GM21737 (cell line): ENCODE results near the gene ZBTB46.
"Not testable (repeated sequence)": the region's sequence is repeated elsewhere in the genome, so short reads cannot be mapped to it uniquely, and the experiment has no call there.

Source experiments
- ATAC-seq: cut with Tn5 transposase; IDR thresholded peaks from one replicate; pipeline ENCODE4 v1.9.1; 2021; ENCODE audit warnings: mild to moderate bottlenecking, moderate library complexity; ENCODE audit not compliant: unreplicated experiment

ZBTB46 gene

DNA sequence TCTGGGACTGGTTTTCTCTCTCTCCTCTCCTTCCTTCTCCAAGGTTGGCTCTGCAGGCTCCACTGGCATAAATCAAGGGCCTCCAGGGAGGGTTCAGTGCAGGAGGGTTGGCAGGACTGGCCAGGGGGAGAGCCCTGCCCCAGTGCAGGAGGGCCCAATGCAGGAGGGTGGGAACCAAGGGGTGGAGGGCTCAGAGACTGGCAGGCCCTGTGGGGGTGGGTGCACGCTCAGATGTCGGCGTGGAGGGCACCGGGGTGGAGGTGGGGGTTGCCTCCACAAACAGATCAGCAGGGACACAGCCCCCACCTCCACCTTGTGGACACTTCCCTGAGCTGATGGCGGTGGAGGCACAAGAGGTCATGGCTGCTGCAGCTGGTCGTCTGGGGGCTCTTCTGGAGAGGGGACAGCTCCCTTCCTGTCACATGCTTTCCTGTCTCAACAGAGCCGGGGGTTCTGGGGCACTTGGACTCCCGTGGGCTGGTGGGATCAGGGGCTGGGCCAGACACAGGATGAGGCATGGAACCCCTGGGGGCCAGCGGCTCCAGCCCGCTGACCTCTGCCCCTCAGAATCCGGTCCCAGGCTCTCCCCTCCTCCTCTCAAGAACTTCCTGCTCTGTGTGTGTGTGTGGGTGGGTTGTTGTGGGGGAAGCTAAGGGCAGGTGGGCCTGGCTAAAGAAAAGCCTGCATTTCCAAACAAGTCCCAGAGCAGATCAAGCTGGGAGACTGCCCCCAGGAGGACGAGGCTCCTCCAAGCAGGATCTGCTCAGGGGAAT, 27.5 kb upstream of the ZBTB46 start:
- no peak for ATAC-seq

DNA sequence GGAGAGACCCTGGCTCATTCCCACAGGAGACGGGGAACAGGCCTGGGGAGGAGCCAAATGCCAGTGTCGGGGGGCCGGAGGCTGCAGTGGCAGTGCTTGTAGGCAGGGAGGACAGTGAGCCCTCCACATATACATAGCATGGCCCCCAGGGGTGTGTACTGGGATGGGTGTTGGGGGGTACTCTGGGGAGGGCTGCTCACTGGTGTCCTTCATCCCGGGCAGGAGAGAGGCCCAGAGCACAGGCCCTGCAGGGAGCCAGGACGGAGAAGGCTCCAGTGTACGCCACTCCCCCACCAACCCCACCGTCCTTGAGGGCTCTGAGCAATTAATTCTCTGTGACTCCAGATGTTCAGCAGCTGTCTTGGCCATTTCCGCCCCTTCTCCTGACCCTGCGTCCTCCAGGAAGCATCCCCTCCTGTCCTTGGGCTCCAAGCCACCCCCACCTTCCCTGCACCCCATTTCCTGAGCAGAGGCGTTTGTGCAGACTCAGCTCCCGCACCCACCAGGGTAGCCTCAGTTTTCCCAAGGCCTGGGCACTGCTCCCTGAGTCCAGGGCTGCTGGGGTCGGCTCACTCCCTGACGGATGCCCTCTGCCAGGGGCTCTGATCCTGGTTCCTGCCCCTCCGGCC, 26.8 kb upstream of the ZBTB46 start:
- ATAC-seq: no peak

- no peak for ATAC-seq
Observed at GRCh38 chr20:63856098-63856511, 25.0 kb upstream of the ZBTB46 start.

- ATAC-seq: no peak
Observed at GRCh38 chr20:63855363-63856097, 24.5 kb upstream of the ZBTB46 start.

GRCh38 chr20:63854766-63855362, 23.8 kb upstream of the ZBTB46 start:
- ATAC-seq: no peak

DNA sequence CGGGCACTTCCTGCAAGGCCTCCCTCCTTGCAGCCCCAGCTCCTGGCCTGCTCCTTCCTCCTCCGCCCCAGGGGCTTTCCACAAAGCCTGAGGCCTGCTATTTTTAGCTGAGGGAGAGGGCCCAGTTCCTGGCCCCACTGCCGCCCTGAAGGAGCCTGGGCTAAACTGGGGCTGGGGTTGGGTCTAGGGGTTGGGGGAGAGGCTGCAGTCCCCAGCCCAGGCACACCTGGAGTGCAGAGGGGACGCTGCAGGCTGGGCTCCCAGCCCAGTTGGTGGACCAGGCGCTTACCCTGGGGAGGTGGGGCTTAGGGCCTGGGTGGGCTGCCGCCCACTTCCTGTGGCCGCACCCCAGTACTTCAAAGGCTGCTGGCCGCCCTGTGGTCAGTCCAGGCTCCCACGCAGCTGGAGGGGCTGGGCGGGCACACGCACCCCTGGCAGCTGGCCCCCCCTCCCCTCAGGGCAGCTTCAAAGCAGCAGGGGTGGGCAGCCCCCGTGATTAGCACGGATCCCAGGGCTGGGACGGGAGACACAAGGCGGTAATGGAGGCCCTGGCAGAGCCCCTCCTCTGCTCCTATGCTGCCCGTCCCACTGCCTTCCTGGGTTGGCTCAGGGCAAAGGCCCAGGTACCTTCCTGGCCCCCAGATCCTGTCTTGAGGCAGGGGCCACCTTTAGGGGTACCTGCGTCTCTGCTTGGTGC, 23.2 kb upstream of the ZBTB46 start:
- no peak for ATAC-seq

DNA sequence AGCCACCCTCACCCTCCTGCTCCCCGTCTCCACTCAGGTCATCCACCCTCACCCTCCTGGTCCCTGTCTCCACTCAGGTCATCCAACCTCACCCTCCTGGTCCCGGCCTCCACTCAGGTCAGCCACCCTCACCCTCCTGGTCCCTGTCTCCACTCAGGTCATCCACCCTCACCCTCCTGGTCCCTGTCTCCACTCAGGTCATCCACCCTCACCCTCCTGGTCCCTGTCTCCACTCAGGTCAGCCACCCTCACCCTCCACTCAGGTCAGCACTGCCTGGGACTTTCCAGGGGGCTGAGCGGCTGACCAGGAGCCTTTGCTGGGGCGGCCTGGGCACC, 22.6 kb upstream of the ZBTB46 start:
- not testable (repeated sequence) for ATAC-seq

DNA sequence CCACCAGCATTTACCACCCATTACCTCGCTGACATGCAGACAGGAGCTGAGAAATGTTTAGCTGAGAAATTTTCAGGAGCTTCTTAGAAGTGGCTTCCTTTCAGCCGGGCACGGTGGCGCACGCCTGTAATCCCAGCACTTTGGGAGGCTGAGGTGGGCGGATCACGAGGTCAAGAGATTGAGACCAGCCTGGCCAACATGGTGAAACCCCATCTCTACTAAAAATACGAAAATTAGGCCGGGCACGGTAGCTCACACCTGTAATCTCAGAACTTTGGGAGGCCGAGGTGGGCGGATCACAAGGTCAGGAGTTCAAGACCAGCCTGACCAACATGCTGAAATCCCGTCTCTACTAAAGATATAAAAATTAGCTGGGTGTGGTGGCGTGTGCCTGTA, 20.5 kb upstream of the ZBTB46 start:
- not testable (repeated sequence) for ATAC-seq

DNA sequence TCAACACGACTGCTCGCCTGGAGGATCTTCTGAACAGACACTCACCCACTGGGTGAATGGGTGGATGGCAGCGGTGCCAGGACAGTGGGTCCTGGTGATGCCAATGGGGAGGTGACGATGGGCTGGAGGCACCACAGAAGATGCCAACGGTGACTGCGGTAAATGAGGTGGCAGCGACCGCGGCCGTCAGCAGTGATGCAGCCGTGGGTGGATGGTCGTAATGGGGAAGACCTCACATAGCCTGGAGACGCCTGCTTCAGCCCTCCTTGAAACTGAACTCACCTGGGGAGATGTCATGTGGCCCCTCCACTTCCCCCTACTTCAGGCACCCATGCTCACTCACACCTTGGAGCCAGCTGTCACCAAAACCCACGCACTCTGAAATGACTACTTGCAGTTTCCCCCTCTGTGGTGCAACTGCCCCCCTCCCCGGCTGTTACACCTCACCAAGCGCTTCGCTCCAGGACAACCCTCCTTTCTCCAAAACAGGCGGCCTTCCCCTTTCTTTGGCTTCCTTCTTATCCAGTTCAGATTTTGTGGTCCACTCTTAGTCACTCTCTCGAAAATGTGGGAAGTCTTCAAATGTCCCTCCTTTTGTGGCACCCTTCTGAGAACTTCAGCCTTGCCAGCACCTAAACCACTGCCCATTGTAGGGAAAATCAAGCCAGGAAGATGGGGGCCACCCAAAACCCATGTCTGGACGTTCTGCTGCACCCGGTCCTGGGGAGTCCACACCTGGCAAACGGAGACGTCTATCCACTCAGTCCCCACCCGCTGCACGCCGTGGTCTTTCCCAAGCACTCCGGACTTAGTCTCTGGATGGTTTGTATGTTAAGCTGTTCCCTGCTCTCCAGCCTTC, 19.9 kb upstream of the ZBTB46 start:
- peak; percentile 76 for ATAC-seq

DNA sequence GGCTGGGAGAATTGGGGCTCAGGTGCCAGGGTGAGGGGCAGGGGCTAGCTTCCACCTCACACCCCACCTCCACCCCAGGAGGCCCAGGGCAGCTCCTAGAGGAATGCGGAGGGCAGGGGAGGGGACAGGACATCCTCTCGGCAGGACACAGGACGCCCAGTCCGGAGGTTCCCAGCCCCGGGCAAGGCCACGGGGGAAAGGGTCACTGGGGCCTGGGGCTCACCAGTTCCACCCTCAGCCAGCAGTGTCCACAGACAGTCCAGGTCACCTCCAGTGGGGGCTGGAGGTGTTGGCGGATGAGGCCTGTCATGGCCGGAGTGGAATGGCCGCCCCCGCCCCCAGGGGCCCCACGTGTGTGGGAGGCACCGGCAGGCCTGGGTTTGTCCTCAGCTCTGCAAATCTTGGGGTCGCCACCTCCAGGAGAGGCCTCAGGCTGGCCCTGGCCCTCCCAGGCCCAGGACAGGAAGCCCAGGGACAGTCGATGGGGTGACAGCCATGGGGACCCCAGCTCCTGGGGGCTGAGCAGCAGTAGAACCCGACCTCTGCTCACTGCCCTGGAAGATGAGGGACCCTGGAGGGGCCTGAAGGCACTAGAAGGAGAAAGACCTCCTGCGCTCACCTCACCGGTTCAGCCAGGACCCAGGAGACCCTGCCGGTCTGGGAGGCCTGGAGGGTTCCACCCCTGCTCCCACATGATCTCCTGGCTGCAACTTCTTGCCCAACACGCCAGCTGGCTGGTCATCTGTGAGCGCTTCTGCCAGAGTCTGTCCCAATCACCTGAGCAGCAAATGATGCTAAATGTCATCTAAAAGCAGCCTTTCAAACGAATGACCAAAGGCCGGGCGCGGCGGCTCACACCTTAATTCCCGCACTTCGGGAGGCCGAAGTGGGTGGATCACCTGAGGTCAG, 17.2 kb upstream of the ZBTB46 start:
- no peak for ATAC-seq

- no peak for ATAC-seq
Observed at GRCh38 chr20:63847237-63848002, 16.4 kb upstream of the ZBTB46 start.

GRCh38 chr20:63846888-63847236, 15.8 kb upstream of the ZBTB46 start:
- ATAC-seq: no peak

DNA sequence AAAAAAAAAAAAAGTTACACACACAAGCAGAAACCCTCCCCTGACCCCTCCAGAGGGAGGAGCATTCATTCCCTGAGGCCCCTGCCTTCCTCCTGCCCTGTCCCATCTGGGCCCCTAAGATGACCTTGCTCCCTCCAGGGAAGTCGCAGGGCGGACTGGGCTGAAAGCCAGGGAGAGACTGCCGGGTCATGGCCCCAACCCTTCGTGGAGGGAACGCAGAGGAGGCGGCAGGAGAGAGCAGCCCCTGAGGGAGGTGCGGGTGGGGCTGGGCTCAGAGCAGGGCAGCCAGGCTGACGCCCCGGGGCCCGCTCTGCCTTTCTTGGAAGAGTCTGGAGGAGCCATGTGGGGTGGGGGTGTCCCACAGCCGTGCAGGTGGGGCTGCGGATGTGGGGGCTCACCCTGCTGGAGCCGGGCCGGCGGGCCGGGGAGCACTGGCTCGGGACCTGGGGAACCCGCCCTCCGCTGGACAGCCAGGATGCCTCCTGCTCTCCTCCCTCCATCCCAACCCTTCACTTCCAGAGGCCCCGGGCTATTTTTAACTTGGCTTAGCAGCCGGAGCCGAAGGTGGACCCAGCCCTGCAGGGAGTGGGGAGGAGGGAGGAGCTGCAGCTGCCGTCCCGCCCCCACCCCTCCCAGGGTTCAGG, 15.2 kb upstream of the ZBTB46 start:
- no peak for ATAC-seq

GRCh38 chr20:63844511-63844991, 13.5 kb upstream of the ZBTB46 start:
- ATAC-seq: no peak

DNA sequence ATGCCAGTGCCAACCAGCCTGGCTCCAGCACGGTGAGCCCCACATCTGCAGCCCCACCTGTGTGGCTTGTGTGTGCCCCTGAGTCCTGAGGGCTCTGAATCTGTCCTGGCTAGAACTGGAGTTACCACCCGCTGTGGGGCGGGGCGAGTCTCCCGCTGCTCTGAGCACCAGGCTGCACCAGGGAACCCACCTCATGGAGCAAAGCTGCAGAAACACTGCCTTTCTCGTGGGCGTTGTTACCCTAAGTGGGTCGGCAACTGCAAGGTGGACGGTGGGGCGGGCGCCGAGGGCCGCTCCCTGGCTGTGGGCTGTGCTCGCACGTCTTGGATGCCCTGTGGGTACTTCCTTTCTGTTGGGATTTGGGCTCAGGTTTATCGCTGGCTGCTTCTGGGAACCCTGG, 12.7 kb upstream of the ZBTB46 start:
- ATAC-seq: no peak

GRCh38 chr20:63843222-63843621, 12.2 kb upstream of the ZBTB46 start:
- no peak for ATAC-seq

DNA sequence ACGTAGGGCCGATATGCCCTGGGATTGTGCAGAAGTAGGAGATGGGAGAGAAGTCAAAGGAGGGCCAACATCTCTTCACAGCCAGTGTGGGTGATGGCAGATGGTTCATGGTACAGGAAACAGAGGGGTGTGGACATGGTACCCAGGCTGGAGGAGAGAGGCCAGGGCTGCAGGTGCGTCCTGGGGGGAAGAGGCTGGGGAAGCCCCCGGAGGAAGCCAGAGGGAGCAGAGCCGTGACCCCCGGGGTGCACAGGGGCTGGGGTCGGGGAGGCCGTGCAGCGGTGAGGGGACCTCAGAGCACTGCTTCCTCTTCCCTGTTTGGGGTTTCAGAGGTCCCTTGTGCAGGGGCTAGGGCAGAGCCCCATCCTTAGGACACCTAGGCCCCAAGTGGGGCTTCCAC, 11.2 kb upstream of the ZBTB46 start:
- ATAC-seq: no peak

- no peak for ATAC-seq
Observed at GRCh38 chr20:63840405-63840828, 9.4 kb upstream of the ZBTB46 start.
